HepG2 (cell line): Measurements from ENCODE around the gene SLC22A23. TPM values are rescaled to one million over a fixed set of nuclear protein-coding genes. Genes with fewer than 3 reads are reported as not detected.
A peak's percentile ranks its signal among the peaks of the same experiment; 100 is the strongest.

ENCODE experiments used
- ATAC-seq: fragments of 200-7000 bp; cut with Tn5 transposase; 3 replicates; pipeline ENCODE4 v1.9.1; 2020; ENCODE audit warnings: mild to moderate bottlenecking, moderate library complexity
- BruUV-seq: library from RNA; stranded (reverse); fragments of 400-500 nt; replicated peaks from 2 replicates; lab custom pipeline; 2021; lab: Mats Ljungman, UMichigan
- CTCF ChIA-PET: fragments of 300-600 bp; formaldehyde crosslinking; extraction: SDS; loops from one replicate; lab custom pipeline; 2021; ENCODE audit warnings: low total read pairs, inconsistent platforms, low intra/inter-chr PET ratio; lab: Yijun Ruan, JAX
- POLR2A ChIA-PET: fragments of 350-600 bp; sonication (Branson Sonifier 250); formaldehyde crosslinking; loops from one replicate; lab custom pipeline; 2020; ENCODE audit warnings: antibody characterized with exemption, inconsistent platforms; lab: Yijun Ruan, JAX
- DNase-seq: peaks from one replicate; pipeline ENCODE4 v3.0.0-alpha.2; 2015; ENCODE audit warnings: low spot score
- FAIRE-seq: peaks from 3 replicates; lab custom pipeline; 2011; peaks lifted over from hg19 to GRCh38; lab: Jason Lieb, UNC
- H2AFZ ChIP-seq: one replicate; pipeline ENCODE4 v1.6.1; 2011; ENCODE audit warnings: low read length, inconsistent platforms
- H3K27ac ChIP-seq: fragments of 300-600 bp; 3 replicates; pipeline ENCODE4 v1.8.0; 2011; ENCODE audit warnings: mixed run types, mild to moderate bottlenecking, mixed read lengths, low read length, inconsistent platforms; ENCODE audit not compliant: insufficient read depth; ENCODE audit errors: extremely low read length
- H3K27me3 ChIP-seq, 2 experiments: fragments of 200-600 bp in 1 of 2; 2 replicates in 1 of 2; 3 replicates in 1 of 2; pipeline versions ENCODE4 v1.6.0 to v1.8.0; 2011; ENCODE audit warnings: low read length in 2 of 2, mild to moderate bottlenecking in 2 of 2, moderate library complexity in 2 of 2, inconsistent platforms in 1 of 2; ENCODE audit not compliant: insufficient read depth in 2 of 2, control insufficient read depth in 1 of 2
- H3K36me3 ChIP-seq, 2 experiments: fragments of 200-600 bp in 1 of 2; replicated peaks in 1 of 2; 2 replicates in 1 of 2; 3 replicates in 1 of 2; pipeline versions ENCODE4 v1.5.1 to v1.8.0; 2011; ENCODE audit warnings: low read length in 2 of 2, inconsistent platforms in 1 of 2; ENCODE audit not compliant: insufficient read depth in 2 of 2, control insufficient read depth in 1 of 2
- H3K4me1 ChIP-seq: 2 replicates; pipeline ENCODE4 v1.5.1; 2012; ENCODE audit warnings: low read length, inconsistent platforms; ENCODE audit not compliant: insufficient read depth
- H3K4me2 ChIP-seq: 2 replicates; pipeline ENCODE4 v1.6.0; 2011; ENCODE audit warnings: low read depth, low read length, inconsistent platforms
- H3K4me3 ChIP-seq, 3 experiments: fragments of 200-600 bp in 1 of 3; sonication (generic), shearing (Covaris generic) in 1 of 3; replicated peaks in 1 of 3; 2 replicates each; pipeline ENCODE4 v1.5.1; 2011 to 2016; ENCODE audit warnings: low read length in 3 of 3, inconsistent platforms in 2 of 3, low read depth in 2 of 3, mild to moderate bottlenecking in 2 of 3, control low read depth in 1 of 3, mixed read lengths in 1 of 3; ENCODE audit not compliant: insufficient read depth in 1 of 3
- H3K79me2 ChIP-seq: one replicate; pipeline ENCODE4 v1.6.1; 2011; ENCODE audit warnings: low read length, inconsistent platforms; ENCODE audit not compliant: insufficient read depth
- H3K9ac ChIP-seq: 2 replicates; pipeline ENCODE4 v1.6.0; 2011; ENCODE audit warnings: mild to moderate bottlenecking, low read depth, low read length, inconsistent platforms; ENCODE audit not compliant: insufficient read depth
- H3K9me3 ChIP-seq: 2 replicates; pipeline ENCODE4 v1.5.1; 2012; ENCODE audit warnings: mild to moderate bottlenecking, low read length
- H4K20me1 ChIP-seq: 2 replicates; pipeline ENCODE4 v1.6.0; 2011; ENCODE audit warnings: inconsistent platforms, mild to moderate bottlenecking, low read length, moderate library complexity; ENCODE audit not compliant: insufficient read depth
- ARNT2 ChIP-seq: sonication (generic); formaldehyde crosslinking; IDR thresholded peaks from 2 replicates; pipeline ENCODE4 v1.8.0; 2022; ENCODE audit warnings: mild to moderate bottlenecking, low read depth, missing genetic modification reagents, moderate library complexity
- KMT2A ChIP-seq: sonication (generic); formaldehyde crosslinking; IDR thresholded peaks from 2 replicates; pipeline ENCODE4 v1.4.0; 2020; ENCODE audit warnings: missing genetic modification reagents
- MAZ ChIP-seq, 2 experiments: sonication (generic) in 1 of 2; formaldehyde crosslinking in 1 of 2; IDR thresholded peaks; 2 replicates each; pipeline versions ENCODE4 v1.5.0 to v1.6.1; 2012 to 2020; ENCODE audit warnings: low read depth in 2 of 2, mild to moderate bottlenecking in 2 of 2, borderline replicate concordance in 1 of 2, improper control_type of control experiment in 1 of 2, low read length in 1 of 2, missing genetic modification reagents in 1 of 2, moderate library complexity in 1 of 2
- MIER2 ChIP-seq: IDR thresholded peaks from 2 replicates; pipeline ENCODE4 v1.6.1; 2016; ENCODE audit warnings: missing biosample characterization, missing genetic modification reagents
- NFE2L1 ChIP-seq: sonication (generic); formaldehyde crosslinking; IDR thresholded peaks from 2 replicates; pipeline ENCODE4 v1.4.0; 2020; ENCODE audit warnings: missing genetic modification reagents, mild to moderate bottlenecking, borderline replicate concordance
- PAF1 ChIP-seq: IDR thresholded peaks from 2 replicates; pipeline ENCODE4 v1.6.1; 2016; ENCODE audit warnings: missing genetic modification reagents, missing compliant biosample characterization
- POLR2G ChIP-seq: fragments of 200-400 bp; formaldehyde crosslinking; IDR thresholded peaks from 2 replicates; pipeline ENCODE4 v1.6.1; 2018; ENCODE audit warnings: mild to moderate bottlenecking, low read depth, low read length, moderate library complexity
- RBM22 ChIP-seq: fragments of 200-400 bp; formaldehyde crosslinking; optimal IDR thresholded peaks from 2 replicates; pipeline ENCODE3; 2017; ENCODE audit warnings: mild to moderate bottlenecking, low read length, moderate library complexity
- RXRA ChIP-seq: sonication (generic); formaldehyde crosslinking; IDR thresholded peaks from 2 replicates; pipeline ENCODE4 v1.5.1; 2020; ENCODE audit warnings: missing genetic modification reagents
- ZNF138 ChIP-seq: sonication (generic); formaldehyde crosslinking; IDR thresholded peaks from 2 replicates; pipeline ENCODE4 v1.5.0; 2020; ENCODE audit warnings: mild to moderate bottlenecking, low read depth, missing genetic modification reagents
- ZNF337 ChIP-seq: sonication (generic); formaldehyde crosslinking; IDR thresholded peaks from 2 replicates; pipeline ENCODE4 v1.5.1; 2020; ENCODE audit warnings: missing genetic modification reagents, low read depth, mild to moderate bottlenecking, borderline replicate concordance
- ZNF446 ChIP-seq: sonication (generic); formaldehyde crosslinking; IDR thresholded peaks from 2 replicates; pipeline ENCODE4 v1.5.0; 2020; ENCODE audit warnings: mild to moderate bottlenecking, missing genetic modification reagents
- ZNF552 ChIP-seq: sonication (generic); formaldehyde crosslinking; IDR thresholded peaks from 2 replicates; pipeline ENCODE4 v1.9.0; 2022; ENCODE audit warnings: missing genetic modification reagents, mild to moderate bottlenecking, borderline replicate concordance
- ZNF777 ChIP-seq: sonication (generic); formaldehyde crosslinking; IDR thresholded peaks from 2 replicates; pipeline ENCODE4 v1.4.0; 2020; ENCODE audit warnings: missing genetic modification reagents
- WGBS: methylation state at CpG from one replicate; pipeline ENCODE4 v1.1.6; 2017; ENCODE audit warnings: low lambda C conversion rate; 5-methylcytosine and 5-hydroxymethylcytosine counted together
- in situ Hi-C: cut with HindIII; loops from 2 replicates; pipeline ENCODE4 v1.10.0; 2017; ENCODE audit warnings: low pct_unique_long_range_greater_than_20kb; ENCODE audit not compliant: extremely low pct_ligation_motif_present
- intact Hi-C: fragments of 100-400 bp; cut with micrococcal nuclease; formaldehyde crosslinking; loops from one replicate; pipeline ENCODE4 v1.10.0; 2022; ENCODE audit not compliant: unreplicated experiment
- polyA plus RNA-seq, 8 experiments: library from polyadenylated mRNA; depleted of rRNA in 3 of 8; stranded (reverse) in 7 of 8; unstranded in 1 of 8; fragments of >200 nt; fragmentation: Illumina TruSeq in 4 of 8; extraction: Trizol in 4 of 8; gene quantifications; 2 replicates each; pipeline versions ENCODE4 v1.2.1 to v1.2.3, GENCODE V29; 2011 to 2016; ENCODE audit warnings: low read depth in 4 of 8, missing spikeins in 1 of 8, mixed read lengths in 1 of 8; ENCODE audit not compliant: insufficient read depth in 1 of 8
- total RNA-seq, 5 experiments: library from RNA; depleted of rRNA; stranded (reverse); fragments of >200 nt; fragmentation: Illumina TruSeq; extraction: Trizol; gene quantifications; 2 replicates each; pipeline ENCODE4 v1.2.3, GENCODE V29; 2016; ENCODE audit warnings: low read depth in 1 of 5
- TF ChIP-seq, protein P1 (sequence below): sonication (generic); formaldehyde crosslinking; IDR thresholded peaks from 2 replicates; pipeline ENCODE4 v1.4.0; 2020; ENCODE audit warnings: missing genetic modification reagents
- TF ChIP-seq, protein P2 (sequence below): sonication (generic); formaldehyde crosslinking; IDR thresholded peaks from 2 replicates; pipeline ENCODE4 v1.9.0; 2021; ENCODE audit warnings: missing genetic modification reagents, mild to moderate bottlenecking, borderline replicate concordance
- TF ChIP-seq, protein P3 (sequence below): sonication (generic); formaldehyde crosslinking; IDR thresholded peaks from 2 replicates; pipeline ENCODE4 v1.8.1; 2023; ENCODE audit warnings: mild to moderate bottlenecking, moderate library complexity, missing genetic modification reagents

The SLC22A23 gene
- total and polyA plus RNA-seq, 2 of the 13 experiments (the other 11 are each of a cell fraction or from before 2014, with no cell fraction given), result 11.8 to 17.5 TPM

DNA sequence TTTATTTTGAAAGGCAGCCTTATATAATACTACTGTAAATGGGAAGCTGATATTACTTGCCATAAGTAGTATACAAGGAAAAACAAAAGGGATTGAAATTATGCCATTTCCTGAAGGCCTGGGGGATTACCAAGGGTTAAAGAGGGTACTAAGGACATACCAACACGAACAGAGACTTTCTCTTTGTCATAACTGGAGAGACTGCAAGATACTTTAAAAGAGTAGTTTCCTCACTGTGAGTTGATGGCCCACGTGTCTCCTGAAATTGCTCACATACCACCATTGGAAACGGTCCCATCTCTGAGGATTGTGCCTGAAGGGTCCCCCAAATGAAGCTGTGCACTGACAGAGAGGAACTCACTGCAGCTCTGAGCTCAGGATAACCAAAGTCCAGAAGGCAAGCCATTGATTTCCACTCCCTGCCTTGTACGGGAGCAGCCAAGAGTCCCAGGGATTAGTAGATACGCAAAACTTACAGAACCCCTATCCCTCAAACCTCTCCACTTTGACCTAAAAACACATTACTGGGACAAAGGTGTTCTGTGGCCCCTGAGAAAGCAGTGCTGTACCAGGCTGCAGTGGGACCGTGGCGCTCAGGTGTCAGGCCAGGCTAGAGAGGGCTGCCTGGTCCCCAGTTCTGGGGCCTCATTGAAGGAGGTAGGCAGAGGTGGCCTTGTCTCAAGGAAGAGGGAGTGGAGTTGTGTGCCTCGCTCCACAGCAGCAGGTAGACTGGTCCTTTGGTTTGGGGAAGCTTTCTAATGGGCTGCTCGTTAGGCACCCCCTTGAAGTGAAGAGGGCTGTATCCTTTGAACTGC is 182.9 kb downstream of the SLC22A23 start:
- Histone ChIP-seq H3K27me3 (no peaks in the 10 kb centered on the region), H3K9me3 (no peaks in the 10 kb centered on the region), H3K9ac (no peak overlapping the region), H3K4me3 (no peak overlapping the region), H3K36me3 (peaks cover 30 to 72% of the 10 kb centered on the region in 2 experiments), H3K27ac (no peak overlapping the region), H4K20me1 (no peaks in the 10 kb centered on the region; the same call in 1 of the 2 replicates), H3K4me2 (no peak overlapping the region), H3K4me1 (no peaks in the 10 kb centered on the region), H2AFZ (no peak overlapping the region), H3K79me2 (no peaks in the 10 kb centered on the region)
- FAIRE-seq (no peak), ATAC-seq (no peak), DNase-seq (no peak)
- in situ Hi-C loops (loop anchor here (10.0 kb wide), 1 partner anchor 241 kb away; no protein-coding TSS in a partner anchor), intact Hi-C loops (no loop called here)
- 92% methylated on average over 7 of the region's 9 CpGs for WGBS
- ChIA-PET CTCF (no interaction called here), POLR2A (no interaction called here)
- TF ChIP-seq RBM22 (peak; percentile 95), MAZ (IDR thresholded peaks at IDR 0.05; ENCODE audit: borderline replicate concordance, low read depth, low read length) (no peak), MAZ (CRISPR knock-in tag; IDR thresholded peaks at IDR 0.05; ENCODE audit: low read depth) (no peak), KMT2A (CRISPR knock-in tag) (no peak), NFE2L1 (CRISPR knock-in tag) (no peak), ZNF446 (CRISPR knock-in tag) (no peak), PAF1 (CRISPR knock-in tag) (peak; percentile 80; the same call in 1 of the 2 replicates), ZNF337 (CRISPR knock-in tag) (no peak), ZNF552 (CRISPR knock-in tag) (0 out of 2 replicates have a peak, but pooled peaks have one; percentile 57), POLR2G (peak; percentile 40; the same call in 1 of the 2 replicates), MIER2 (CRISPR knock-in tag) (no peak), ZNF138 (no peak), ARNT2 (CRISPR knock-in tag) (no peak), RXRA (CRISPR knock-in tag) (no peak), ZNF777 (no peak)
- TF ChIP-seq, protein P1, sequence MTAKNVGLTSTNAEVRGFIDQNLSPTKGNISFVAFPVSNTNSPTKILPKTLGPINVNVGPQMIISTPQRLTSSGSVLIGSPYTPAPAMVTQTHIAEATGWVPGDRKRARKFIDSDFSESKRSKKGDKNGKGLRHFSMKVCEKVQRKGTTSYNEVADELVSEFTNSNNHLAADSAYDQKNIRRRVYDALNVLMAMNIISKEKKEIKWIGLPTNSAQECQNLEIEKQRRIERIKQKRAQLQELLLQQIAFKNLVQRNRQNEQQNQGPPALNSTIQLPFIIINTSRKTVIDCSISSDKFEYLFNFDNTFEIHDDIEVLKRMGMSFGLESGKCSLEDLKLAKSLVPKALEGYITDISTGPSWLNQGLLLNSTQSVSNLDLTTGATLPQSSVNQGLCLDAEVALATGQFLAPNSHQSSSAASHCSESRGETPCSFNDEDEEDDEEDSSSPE, result no peak
- TF ChIP-seq, protein P2, sequence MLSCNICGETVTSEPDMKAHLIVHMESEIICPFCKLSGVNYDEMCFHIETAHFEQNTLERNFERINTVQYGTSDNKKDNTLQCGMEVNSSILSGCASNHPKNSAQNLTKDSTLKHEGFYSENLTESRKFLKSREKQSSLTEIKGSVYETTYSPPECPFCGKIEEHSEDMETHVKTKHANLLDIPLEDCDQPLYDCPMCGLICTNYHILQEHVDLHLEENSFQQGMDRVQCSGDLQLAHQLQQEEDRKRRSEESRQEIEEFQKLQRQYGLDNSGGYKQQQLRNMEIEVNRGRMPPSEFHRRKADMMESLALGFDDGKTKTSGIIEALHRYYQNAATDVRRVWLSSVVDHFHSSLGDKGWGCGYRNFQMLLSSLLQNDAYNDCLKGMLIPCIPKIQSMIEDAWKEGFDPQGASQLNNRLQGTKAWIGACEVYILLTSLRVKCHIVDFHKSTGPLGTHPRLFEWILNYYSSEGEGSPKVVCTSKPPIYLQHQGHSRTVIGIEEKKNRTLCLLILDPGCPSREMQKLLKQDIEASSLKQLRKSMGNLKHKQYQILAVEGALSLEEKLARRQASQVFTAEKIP (CRISPR knock-in tag), result no peak
- TF ChIP-seq, protein P3, sequence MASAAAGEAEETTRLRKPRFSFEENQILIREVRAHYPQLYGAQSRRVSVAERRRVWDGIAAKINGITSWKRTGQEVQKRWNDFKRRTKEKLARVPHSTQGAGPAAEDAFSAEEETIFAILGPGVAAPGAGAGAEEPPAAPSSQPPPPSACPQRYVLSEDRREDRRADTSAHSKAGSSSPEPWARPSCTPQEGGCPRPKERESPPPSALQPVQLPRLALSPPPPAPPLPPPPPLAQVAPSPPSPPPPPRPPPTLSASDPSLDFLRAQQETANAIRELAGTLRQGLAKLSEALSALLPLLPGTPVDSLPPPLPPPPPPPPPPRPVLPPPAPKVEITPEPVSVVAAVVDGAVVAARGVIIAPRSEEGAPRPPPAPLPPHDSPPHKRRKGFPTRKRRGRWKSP, result no peak
- BruUV-seq, result no TSS peak
